Measurements from ENCODE around the gene SPON1. TPM values are rescaled to one million over a fixed set of nuclear protein-coding genes. Genes with fewer than 3 reads are reported as not detected.

Gene SPON1
- total and polyA plus RNA-seq, 10 of the 15 experiments (the other 5 are each of a cell fraction or from before 2014, with no cell fraction given), result 0.13 to 1.1 (median 0.18) TPM; not detected in 5

DNA sequence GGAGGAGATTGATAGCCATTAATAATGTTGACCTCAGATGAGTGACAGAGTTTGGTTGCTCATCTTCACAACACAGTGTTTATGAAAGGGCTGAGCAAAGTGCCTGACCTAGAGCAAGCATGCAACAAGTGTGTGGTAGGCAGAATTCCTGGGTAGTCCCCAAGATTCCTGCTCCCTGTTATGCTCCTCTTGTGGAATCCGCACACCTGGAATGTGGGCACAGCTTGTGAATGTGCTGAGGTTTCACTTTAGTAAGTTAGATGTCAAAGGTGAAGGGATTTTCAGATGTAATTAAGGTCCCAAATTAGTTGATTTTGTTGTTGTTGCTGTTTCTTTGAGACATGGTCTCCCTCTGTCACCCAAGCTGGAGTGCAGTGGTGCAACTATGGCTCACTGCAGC is 20.7 kb upstream of the SPON1 start:
- Histone ChIP-seq H4K20me1 (ENCODE audit: control insufficient read depth, insufficient read depth) (no peaks in the 10 kb centered on the region), H3K79me2 (ENCODE audit: control insufficient read depth, insufficient read depth, low read length) (no peaks in the 10 kb centered on the region), H3K27ac (ENCODE audit: control insufficient read depth, insufficient read depth) (no peak overlapping the region), H3K9ac (ENCODE audit: control insufficient read depth, insufficient read depth, low read length) (no peak overlapping the region), H3K4me2 (ENCODE audit: control insufficient read depth, insufficient read depth) (no peak overlapping the region), H3K4me1 (ENCODE audit: control insufficient read depth, insufficient read depth, low read length) (no peaks in the 10 kb centered on the region), H3K36me3 (ENCODE audit: control insufficient read depth in 2 of 2, insufficient read depth in 2 of 2, low read length in 1 of 2) (no peaks in the 10 kb centered on the region), H3K9me3 (replicated peaks; ENCODE audit: control insufficient read depth, insufficient read depth, low read length) (no peaks in the 10 kb centered on the region), H2AFZ (ENCODE audit: control insufficient read depth, low read depth, low read length) (no peak overlapping the region), H3K27me3 (replicated peaks in 1 of 2; ENCODE audit: control insufficient read depth in 2 of 2, insufficient read depth in 2 of 2, low read length in 1 of 2) (no peaks in the 10 kb centered on the region), H3K4me3 (no peak overlapping the region)
- 38% methylated on average over 1 of the region's 1 CpG for WGBS (ENCODE audit: insufficient coverage, insufficient replicate concordance, low lambda C conversion rate, missing lambda C conversion rate)
- intact Hi-C loops (cut with micrococcal nuclease; ENCODE audit: unreplicated experiment) (no loop called here), in situ Hi-C loops (cut with MboI) (no loop called here)
- CTCF ChIA-PET, result no interaction called here
- no peak for ATAC-seq
- DNase-seq (ENCODE audit: low read depth, low spot score), result no peak
- BruUV-seq (replicated peaks), result no TSS peak
- no peak for TF ChIP-seq ZBTB11 (CRISPR knock-in tag; IDR thresholded peaks at IDR 0.05)
- no peak for TF ChIP-seq ZZZ3 (IDR thresholded peaks at IDR 0.05; ENCODE audit: control insufficient read depth, insufficient read length, low read depth)
- SMC1A ChIA-PET (ENCODE audit: uncharacterized antibody, unreplicated experiment), result no interaction called here
- no peak for FAIRE-seq
- POLR2A ChIA-PET, result no interaction called here
- RAD21 ChIA-PET (ENCODE audit: unreplicated experiment), result no interaction called here

GRCh38 chr11:13942378-13942777 is 20.1 kb upstream of the SPON1 start:
- no peaks in the 10 kb centered on the region for H3K27me3 ChIP-seq (replicated peaks in 1 of 2; ENCODE audit: control insufficient read depth in 2 of 2, insufficient read depth in 2 of 2, low read length in 1 of 2)
- in situ Hi-C loops (cut with MboI), result no loop called here
- H3K9me3 ChIP-seq (replicated peaks; ENCODE audit: control insufficient read depth, insufficient read depth, low read length), result no peaks in the 10 kb centered on the region
- H3K9ac ChIP-seq (ENCODE audit: control insufficient read depth, insufficient read depth, low read length), result no peak overlapping the region
- FAIRE-seq (no peak), DNase-seq (ENCODE audit: low read depth, low spot score) (no peak), ATAC-seq (no peak)
- WGBS (ENCODE audit: insufficient coverage, insufficient replicate concordance, low lambda C conversion rate, missing lambda C conversion rate), result 0% methylated on average over 1 of the region's 1 CpG
- no peaks in the 10 kb centered on the region for H3K36me3 ChIP-seq (ENCODE audit: control insufficient read depth in 2 of 2, insufficient read depth in 2 of 2, low read length in 1 of 2)
- POLR2A ChIA-PET, result no interaction called here
- TF ChIP-seq HDGF (IDR thresholded peaks at IDR 0.05) (no peak), ASH2L (IDR thresholded peaks at IDR 0.05; ENCODE audit: borderline replicate concordance, low read depth) (no peak), SREBF1 (IDR thresholded peaks at IDR 0.05; ENCODE audit: low read length) (no peak)
- TF ChIP-seq, protein P1, sequence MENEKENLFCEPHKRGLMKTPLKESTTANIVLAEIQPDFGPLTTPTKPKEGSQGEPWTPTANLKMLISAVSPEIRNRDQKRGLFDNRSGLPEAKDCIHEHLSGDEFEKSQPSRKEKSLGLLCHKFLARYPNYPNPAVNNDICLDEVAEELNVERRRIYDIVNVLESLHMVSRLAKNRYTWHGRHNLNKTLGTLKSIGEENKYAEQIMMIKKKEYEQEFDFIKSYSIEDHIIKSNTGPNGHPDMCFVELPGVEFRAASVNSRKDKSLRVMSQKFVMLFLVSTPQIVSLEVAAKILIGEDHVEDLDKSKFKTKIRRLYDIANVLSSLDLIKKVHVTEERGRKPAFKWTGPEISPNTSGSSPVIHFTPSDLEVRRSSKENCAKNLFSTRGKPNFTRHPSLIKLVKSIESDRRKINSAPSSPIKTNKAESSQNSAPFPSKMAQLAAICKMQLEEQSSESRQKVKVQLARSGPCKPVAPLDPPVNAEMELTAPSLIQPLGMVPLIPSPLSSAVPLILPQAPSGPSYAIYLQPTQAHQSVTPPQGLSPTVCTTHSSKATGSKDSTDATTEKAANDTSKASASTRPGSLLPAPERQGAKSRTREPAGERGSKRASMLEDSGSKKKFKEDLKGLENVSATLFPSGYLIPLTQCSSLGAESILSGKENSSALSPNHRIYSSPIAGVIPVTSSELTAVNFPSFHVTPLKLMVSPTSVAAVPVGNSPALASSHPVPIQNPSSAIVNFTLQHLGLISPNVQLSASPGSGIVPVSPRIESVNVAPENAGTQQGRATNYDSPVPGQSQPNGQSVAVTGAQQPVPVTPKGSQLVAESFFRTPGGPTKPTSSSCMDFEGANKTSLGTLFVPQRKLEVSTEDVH (IDR thresholded peaks at IDR 0.05; ENCODE audit: low read depth, partially characterized antibody), result no peak
- H3K27ac ChIP-seq (ENCODE audit: control insufficient read depth, insufficient read depth), result no peak overlapping the region
- no peaks in the 10 kb centered on the region for H4K20me1 ChIP-seq (ENCODE audit: control insufficient read depth, insufficient read depth)
- SMC1A ChIA-PET (ENCODE audit: uncharacterized antibody, unreplicated experiment), result no interaction called here
- CTCF ChIA-PET, result interaction anchor here (1.2 kb wide), 1 partner anchor 14 kb away, joined by 3 read pairs; no protein-coding TSS in a partner anchor
- RAD21 ChIA-PET (ENCODE audit: unreplicated experiment), result no interaction called here
- no peak overlapping the region for H2AFZ ChIP-seq (ENCODE audit: control insufficient read depth, low read depth, low read length)
- H3K4me2 ChIP-seq (ENCODE audit: control insufficient read depth, insufficient read depth), result no peak overlapping the region
- no peak overlapping the region for H3K4me3 ChIP-seq
- H3K4me1 ChIP-seq (ENCODE audit: control insufficient read depth, insufficient read depth, low read length), result no peaks in the 10 kb centered on the region
- no peaks in the 10 kb centered on the region for H3K79me2 ChIP-seq (ENCODE audit: control insufficient read depth, insufficient read depth, low read length)
- no TSS peak for BruUV-seq (replicated peaks)
- intact Hi-C loops (cut with micrococcal nuclease; ENCODE audit: unreplicated experiment), result no loop called here
